EL (cell line): Measurements from ENCODE around the gene SKAP1.
"Not testable (repeated sequence)": the region's sequence is repeated elsewhere in the genome, so short reads cannot be mapped to it uniquely, and the experiment has no call there.

Experiments
- DNase-seq: peaks from one replicate; pipeline ENCODE4 v3.0.0-alpha.2; 2016

The SKAP1 gene

GRCh38 chr17:48276776-48277175 lies 153.2 kb downstream of the SKAP1 start:
- DNase-seq, result no peak

- DNase-seq, result no peak
Observed at GRCh38 chr17:48270899-48271298, 159.1 kb downstream of the SKAP1 start.

GRCh38 chr17:48269209-48269608 lies 160.8 kb downstream of the SKAP1 start:
- DNase-seq, result no peak

- no peak for DNase-seq
Observed at GRCh38 chr17:48263731-48264035, 166.3 kb downstream of the SKAP1 start.

- no peak for DNase-seq
Observed at GRCh38 chr17:48262982-48263730, 166.9 kb downstream of the SKAP1 start.

DNA sequence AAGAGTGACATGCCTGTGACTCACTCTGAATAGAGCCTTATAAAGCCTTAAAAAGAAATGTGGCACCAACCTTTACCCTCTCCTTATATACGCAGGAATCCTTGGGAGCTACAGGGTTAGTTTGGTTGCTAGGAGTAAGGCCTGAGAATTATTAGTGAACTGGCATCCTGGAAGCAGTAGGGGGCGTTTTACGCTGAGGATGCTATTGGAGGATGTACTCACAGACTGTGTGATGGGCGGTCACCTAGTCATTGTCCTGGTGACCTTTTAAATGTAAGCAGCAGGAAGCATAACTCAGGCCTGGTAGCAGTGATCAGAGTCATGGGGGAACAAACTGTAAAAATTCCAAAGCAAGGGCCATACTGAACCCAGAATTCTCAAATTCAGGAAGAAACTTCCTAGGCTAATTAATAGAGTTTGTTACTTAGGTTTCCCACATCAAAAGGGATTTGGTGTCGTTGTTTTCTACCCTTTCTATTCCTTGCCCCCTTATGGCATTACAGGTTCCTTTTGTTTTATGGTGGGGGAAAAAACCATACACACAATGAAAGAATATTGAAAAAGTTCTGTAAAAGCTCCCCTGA lies 168.6 kb downstream of the SKAP1 start:
- peak; percentile 50 for DNase-seq

DNA sequence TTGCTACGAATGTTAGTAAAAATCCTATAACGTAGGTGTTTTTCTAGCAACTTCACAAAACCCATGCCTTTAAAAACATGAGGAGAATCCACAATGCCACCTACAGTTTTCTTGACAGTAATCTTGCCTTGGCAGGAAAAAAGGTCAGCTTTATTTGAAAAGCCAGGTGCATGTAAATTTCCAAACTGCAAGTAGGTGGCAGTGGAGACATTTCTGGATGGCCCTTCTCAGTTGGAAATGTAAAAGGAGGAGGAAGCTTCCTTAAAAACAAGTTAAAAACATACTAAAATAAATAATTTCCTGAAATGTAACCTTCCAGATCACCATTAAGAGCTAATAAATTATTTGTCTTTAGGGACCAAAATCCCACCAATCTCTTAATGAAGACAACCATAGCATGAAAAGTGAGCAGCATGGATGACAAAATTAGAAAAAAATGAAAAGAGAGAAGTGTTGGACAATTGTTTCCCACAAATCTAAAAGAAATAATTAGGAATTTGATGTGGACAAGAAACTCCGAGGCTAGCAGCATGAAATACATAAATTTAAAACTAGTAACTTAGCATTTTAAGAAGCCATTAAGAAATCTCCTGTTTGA lies 170.2 kb downstream of the SKAP1 start:
- DNase-seq, result peak; percentile 33

DNA sequence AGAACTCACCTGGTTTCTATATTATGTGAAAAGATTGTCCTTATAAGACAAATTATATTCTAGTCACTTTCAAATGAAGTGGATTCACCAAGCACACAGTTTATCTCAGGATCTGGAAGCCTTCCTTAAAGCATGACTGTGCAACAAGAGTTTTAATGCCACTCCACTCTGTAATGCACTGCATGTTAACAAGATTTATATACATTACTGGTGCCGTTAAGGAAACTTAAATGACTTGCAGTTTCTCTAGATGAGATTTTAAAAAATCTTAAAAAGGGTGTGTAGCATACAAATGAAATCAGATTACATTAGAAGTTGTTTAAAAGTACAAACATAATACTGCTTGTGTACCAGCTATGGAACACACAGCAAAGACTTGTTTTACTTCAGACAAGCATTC lies 171.7 kb downstream of the SKAP1 start:
- DNase-seq, result no peak

GRCh38 chr17:48255759-48256158 lies 174.3 kb downstream of the SKAP1 start:
- no peak for DNase-seq

DNA sequence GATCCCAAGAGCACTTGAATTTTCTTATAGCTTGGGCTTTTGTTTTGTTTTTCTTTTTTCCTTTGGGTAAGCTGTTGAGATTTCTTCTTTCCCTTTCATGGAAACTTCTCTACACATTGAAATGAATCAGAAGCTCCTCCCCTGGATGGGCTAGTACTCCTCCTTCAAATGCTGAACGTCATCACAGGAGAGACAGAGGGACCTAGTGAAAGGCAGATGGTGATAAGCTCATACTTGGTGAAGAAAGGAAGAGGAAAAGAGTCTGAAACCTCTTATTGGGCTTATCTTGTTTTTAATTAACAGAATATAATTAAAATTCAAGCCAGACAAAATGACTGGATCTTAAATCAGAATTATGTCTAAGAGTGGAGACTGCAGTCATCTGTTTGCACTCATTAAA lies 175.1 kb downstream of the SKAP1 start:
- peak; percentile 22 for DNase-seq

DNA sequence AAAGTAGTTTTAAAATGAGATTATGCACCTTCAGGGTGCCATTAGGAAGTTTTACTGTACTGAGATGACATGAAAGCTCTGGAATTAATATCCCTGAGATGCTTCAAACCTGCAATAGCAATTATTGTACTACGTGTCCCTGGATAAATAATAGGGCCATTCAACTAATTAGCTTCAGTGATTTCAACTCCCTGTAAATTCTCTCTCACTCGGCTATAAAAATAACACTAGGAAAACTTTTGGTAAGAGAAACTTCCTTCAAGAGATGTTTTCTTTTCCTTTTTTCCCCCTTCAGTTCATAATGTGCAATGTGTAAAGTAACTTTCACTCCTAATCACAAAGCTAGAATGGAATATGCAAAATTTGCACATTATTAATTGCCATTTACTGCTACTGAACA lies 176.0 kb downstream of the SKAP1 start:
- DNase-seq, result no peak

- no peak for DNase-seq
Observed at GRCh38 chr17:48251950-48252349, 178.1 kb downstream of the SKAP1 start.

- DNase-seq, result no peak
Observed at GRCh38 chr17:48250949-48251348, 179.1 kb downstream of the SKAP1 start.

DNA sequence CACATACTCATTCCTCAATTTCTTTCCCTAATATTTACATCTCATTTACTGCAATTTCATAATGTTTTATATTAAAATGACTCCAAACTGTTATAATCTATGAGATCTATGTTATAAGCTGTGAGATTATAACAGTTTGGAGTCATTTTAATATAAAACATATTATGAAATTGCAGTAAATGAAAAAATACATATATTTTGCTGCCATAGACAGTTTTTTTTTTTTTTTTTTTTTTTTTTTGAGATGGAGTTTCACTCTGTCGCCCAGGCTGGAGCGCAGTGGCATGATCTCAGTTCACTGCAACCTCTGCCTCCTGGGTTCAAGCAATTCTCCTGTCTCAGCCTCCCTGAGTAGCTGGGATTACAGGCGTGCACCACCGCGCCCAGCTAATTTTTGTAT lies 180.0 kb downstream of the SKAP1 start:
- not testable (repeated sequence) for DNase-seq

- no peak for DNase-seq
Observed at GRCh38 chr17:48247603-48248002, 182.4 kb downstream of the SKAP1 start.

- DNase-seq, result no peak
Observed at GRCh38 chr17:48247038-48247437, 183.0 kb downstream of the SKAP1 start.

- DNase-seq, result peak; percentile 92
Observed at GRCh38 chr17:48246612-48247011, 183.4 kb downstream of the SKAP1 start.

DNA sequence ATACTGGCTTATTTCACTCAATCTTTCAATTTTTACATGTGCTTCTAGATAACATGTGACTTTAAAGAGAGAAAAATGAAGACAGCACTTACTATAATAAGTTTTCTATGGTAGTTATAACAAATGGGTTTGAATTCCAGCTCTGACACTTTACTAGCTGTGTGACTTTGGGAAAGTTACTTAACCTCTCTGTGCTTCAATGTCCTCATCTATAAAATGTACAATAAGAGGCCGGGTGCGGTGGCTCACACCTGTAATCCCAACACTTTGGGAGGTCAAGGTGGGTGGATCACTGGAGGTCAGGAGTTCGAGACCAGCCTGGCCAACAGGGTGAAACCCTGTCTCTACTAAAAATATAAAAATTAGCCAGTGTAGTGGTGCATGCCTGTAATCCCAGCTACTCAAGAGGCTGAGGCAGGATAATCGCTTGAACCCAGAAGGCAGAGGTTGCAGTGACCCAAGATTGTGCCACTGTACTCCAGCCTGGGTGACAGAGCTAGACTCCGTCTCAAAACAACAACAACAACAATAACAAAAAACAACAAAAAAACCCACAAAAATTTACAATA lies 184.5 kb downstream of the SKAP1 start:
- DNase-seq, result not testable (repeated sequence)

DNA sequence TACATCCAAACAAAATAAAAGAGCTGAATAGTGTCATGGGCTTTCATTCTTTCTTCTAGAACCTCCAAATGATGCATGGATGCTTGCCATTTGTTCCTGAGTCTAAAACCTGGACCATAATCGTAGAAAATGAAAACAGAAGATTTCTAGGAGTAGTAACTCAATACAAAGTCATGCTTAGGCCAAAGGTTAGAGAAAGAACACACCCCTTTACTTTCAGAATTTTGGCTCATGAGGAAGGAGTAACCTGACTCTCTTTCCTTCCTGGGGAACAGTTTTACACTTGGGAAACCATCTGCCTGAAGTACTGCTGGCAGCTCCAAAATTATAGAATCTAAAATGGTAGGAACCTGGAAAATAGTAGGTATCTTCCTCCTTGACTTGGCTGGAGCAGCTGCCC lies 185.2 kb downstream of the SKAP1 start:
- DNase-seq, result peak; percentile 42

DNA sequence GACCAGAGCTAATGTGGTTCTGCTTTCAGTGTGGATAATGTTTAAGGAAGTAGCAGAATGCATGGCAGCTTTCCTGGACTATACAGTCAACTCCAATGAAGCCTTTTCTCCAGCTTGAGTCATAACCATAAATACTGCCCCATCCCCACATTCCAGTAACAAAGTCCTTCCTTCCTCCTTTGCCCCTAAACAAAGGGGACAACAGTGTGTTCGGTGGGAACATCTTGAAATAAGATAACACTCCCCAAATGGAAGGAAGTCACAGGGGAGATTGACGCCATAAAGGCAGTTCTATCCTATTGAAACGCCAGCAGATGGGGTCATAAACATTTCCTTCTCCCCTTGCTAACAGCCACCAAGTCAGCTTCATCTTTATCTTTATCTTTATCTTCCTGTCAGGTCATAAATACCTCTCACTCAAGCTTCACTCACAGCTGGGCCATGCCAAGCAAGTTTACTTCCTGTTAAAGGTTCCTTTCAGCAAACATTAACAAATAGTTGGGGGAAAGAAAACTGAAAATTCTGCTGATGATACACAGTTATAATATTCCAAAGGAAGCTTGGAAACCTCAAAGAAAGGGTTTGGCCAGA lies 185.8 kb downstream of the SKAP1 start:
- peak; percentile 75 for DNase-seq

DNA sequence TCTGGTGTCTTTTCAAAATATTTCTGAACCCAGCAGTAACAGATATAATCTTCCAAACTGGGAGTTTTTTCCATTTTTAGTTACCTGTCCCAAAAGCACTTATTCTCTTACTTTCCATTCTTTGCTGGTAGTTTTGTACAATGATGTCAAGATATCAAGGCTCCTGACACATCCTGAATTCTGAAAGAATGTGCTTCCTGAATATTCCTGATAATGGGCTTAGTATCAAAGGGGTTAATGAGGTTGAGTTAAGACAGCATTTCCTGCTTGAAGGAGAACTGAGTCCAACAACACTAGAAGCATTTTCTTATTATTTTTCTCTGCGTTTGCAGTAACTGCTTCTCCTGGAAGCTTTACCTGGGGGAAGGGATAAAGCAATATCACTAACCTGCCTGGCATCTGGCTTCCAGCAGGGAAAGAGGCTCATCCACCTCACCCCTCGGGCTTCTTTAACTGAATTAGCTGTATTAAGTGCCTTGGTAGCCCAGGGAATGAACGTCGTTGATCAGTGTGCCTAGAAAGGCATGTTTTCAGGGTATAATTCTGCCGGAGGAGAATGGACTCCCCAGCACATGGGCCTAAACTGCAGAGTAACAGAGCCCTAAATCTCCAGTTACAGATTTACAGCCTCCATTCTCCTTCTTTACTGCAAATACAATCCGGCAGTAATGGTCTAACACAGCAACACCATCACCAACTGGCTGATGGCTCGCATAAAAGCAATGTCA lies 188.1 kb downstream of the SKAP1 start:
- DNase-seq, result no peak

GRCh38 chr17:48241131-48241591 lies 188.9 kb downstream of the SKAP1 start:
- DNase-seq, result peak; percentile 93

DNA sequence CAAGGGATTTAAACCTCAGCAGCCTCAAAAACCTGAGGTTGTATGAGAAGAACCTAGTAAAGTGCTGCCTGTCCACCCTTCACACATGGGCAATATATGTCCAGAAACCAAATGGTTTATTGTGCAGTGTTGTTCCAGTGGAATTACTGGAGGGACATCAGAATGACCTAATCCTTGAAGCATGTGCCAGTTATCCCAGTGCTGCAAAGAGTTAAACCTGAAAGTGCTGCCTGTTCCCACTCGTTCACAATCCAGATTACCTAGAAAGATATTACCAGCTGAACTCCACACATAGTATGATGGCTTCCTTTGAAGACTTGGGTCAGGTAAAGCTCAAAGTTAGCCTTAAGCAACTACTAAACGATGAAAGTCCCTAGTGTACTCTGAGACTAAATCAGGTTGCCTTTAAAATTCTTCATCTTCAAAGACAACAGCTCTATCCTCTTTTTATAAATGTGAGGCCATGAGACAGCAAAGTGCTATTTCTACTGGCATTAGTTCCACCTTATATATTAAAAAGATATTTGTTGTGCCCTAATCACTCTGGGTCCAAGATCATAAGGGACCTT lies 189.4 kb downstream of the SKAP1 start:
- DNase-seq, result peak; percentile 87
